MCF 10A (cell line): ENCODE data around the gene ABCC12. TPM values are rescaled to one million over a fixed set of nuclear protein-coding genes. Genes with fewer than 3 reads are reported as not detected.
A peak's percentile ranks its signal among the peaks of the same experiment; 100 is the strongest.

Source experiments
- BruUV-seq: library from RNA; stranded (reverse); fragments of 400-500 nt; replicated peaks from 2 replicates; lab custom pipeline; 2021; lab: Mats Ljungman, UMichigan
- CTCF ChIA-PET: fragments of 300-600 bp; sonication (Branson Sonifier 250); formaldehyde crosslinking; extraction: SDS; loops from one replicate; lab custom pipeline; 2021; ENCODE audit warnings: antibody characterized with exemption, inconsistent platforms; lab: Yijun Ruan, JAX
- POLR2A ChIA-PET: fragments of 300-600, 350-650 bp; sonication (Branson Sonifier 250); formaldehyde crosslinking; extraction: SDS; loops from one replicate; lab custom pipeline; 2020; ENCODE audit warnings: antibody characterized with exemption, inconsistent platforms; lab: Yijun Ruan, JAX
- DNase-seq: peaks from one replicate; pipeline ENCODE4 v3.0.0-alpha.2; 2018; ENCODE audit not compliant: unreplicated experiment
- H3K27ac Mint-ChIP-seq: one replicate; pipeline ENCODE4 v1.8.0; 2022; ENCODE audit warnings: mild to moderate bottlenecking, low read depth, mixed read lengths; ENCODE audit not compliant: unreplicated experiment
- H3K27me3 Mint-ChIP-seq: one replicate; pipeline ENCODE4 v1.8.0; 2022; ENCODE audit warnings: mixed read lengths; ENCODE audit not compliant: insufficient read depth, unreplicated experiment
- H3K36me3 Mint-ChIP-seq: one replicate; pipeline ENCODE4 v1.8.0; 2022; ENCODE audit warnings: mild to moderate bottlenecking, moderate library complexity, mixed read lengths; ENCODE audit not compliant: insufficient read depth, unreplicated experiment
- H3K4me1 Mint-ChIP-seq: one replicate; pipeline ENCODE4 v1.8.0; 2022; ENCODE audit warnings: mixed read lengths; ENCODE audit not compliant: insufficient read depth, unreplicated experiment
- H3K4me3 Mint-ChIP-seq: one replicate; pipeline ENCODE4 v1.8.0; 2022; ENCODE audit warnings: mild to moderate bottlenecking, moderate library complexity, mixed read lengths; ENCODE audit not compliant: unreplicated experiment
- H3K9me3 Mint-ChIP-seq: one replicate; pipeline ENCODE4 v1.8.0; 2022; ENCODE audit warnings: mixed read lengths; ENCODE audit not compliant: unreplicated experiment
- CTCF ChIP-seq: fragments of 200-600 bp; IDR thresholded peaks from one replicate; pipeline ENCODE4 v1.8.0; 2022; ENCODE audit warnings: antibody characterized with exemption, mild to moderate bottlenecking; ENCODE audit not compliant: unreplicated experiment
- intact Hi-C: fragments of 100-400 bp; cut with micrococcal nuclease; formaldehyde crosslinking; loops from 2 replicates; pipeline ENCODE4 v1.14.1; 2022
- total RNA-seq: library from RNA; stranded (reverse); gene quantifications from 2 replicates; pipeline ENCODE4 v1.2.3, GENCODE V29; 2022

ABCC12 gene
- total RNA-seq, 1 experiment from 2014 or later, result not detected

GRCh38 chr16:48123104-48123788, 32.5 kb downstream of the ABCC12 start:
- ChIA-PET CTCF (interaction anchor here (0.6 to 1.7 kb wide), 7 partner anchors 8 to 656 kb away, joined by 3 to 9 read pairs (median 3); no protein-coding TSS in a partner anchor), POLR2A (interaction anchor here (0.6 to 0.9 kb wide), 2 partner anchors 23 to 649 kb away, joined by 3 read pairs; no protein-coding TSS in a partner anchor)
- peak; percentile 98 for DNase-seq
- peaks cover 8% of the 10 kb centered on the region for H3K4me1 Mint-ChIP-seq
- intact Hi-C loops, result no loop called here
- H3K9me3 Mint-ChIP-seq, result no peaks in the 10 kb centered on the region
- BruUV-seq, result no TSS peak
- no peak for TF ChIP-seq CTCF
- no peak overlapping the region for H3K27ac Mint-ChIP-seq
- H3K4me3 Mint-ChIP-seq, result no peak overlapping the region
- H3K36me3 Mint-ChIP-seq, result no peaks in the 10 kb centered on the region
- H3K27me3 Mint-ChIP-seq, result no peaks in the 10 kb centered on the region

- intact Hi-C loops, result no loop called here
- POLR2A ChIA-PET, result no interaction called here
- H3K9me3 Mint-ChIP-seq, result no peaks in the 10 kb centered on the region
These were observed 34.5 kb downstream of the ABCC12 start for GRCh38 chr16:48121276-48121675.

GRCh38 chr16:48118841-48119240, 37.0 kb downstream of the ABCC12 start:
- no peak for TF ChIP-seq CTCF
- Mint-ChIP-seq H3K27me3 (no peaks in the 10 kb centered on the region), H3K4me3 (no peak overlapping the region), H3K27ac (no peak overlapping the region), H3K36me3 (no peaks in the 10 kb centered on the region), H3K4me1 (no peaks in the 10 kb centered on the region), H3K9me3 (no peaks in the 10 kb centered on the region)
- intact Hi-C loops, result no loop called here
- POLR2A ChIA-PET, result no interaction called here
- BruUV-seq, result no TSS peak
- CTCF ChIA-PET, result interaction anchor here (1.5 kb wide), 1 partner anchor 38 kb away, joined by 3 read pairs; no protein-coding TSS in a partner anchor
- no peak for DNase-seq

More at GRCh38 chr16:48121276-48121675, 34.5 kb downstream of the ABCC12 start:
- CTCF ChIA-PET, result interaction anchor here (0.6 to 1.5 kb wide), 3 partner anchors 17 to 1070 kb away, joined by 3 to 6 read pairs (median 3); no protein-coding TSS in a partner anchor
- no peak for TF ChIP-seq CTCF
- BruUV-seq, result no TSS peak
- DNase-seq, result no peak
- Mint-ChIP-seq H3K36me3 (no peaks in the 10 kb centered on the region), H3K27me3 (no peaks in the 10 kb centered on the region), H3K4me3 (no peak overlapping the region), H3K27ac (no peak overlapping the region), H3K4me1 (no peaks in the 10 kb centered on the region)

- H3K4me1 Mint-ChIP-seq, result no peaks in the 10 kb centered on the region
- DNase-seq, result peak; percentile 52
- TF ChIP-seq CTCF, result peak; percentile 72
- H3K4me3 Mint-ChIP-seq, result no peak overlapping the region
- intact Hi-C loops, result no loop called here
- ChIA-PET CTCF (interaction anchor here (0.8 to 1.5 kb wide), 5 partner anchors 12 to 48 kb away, joined by 3 to 5 read pairs (median 4); partner anchors contain the start of gene ABCC12), POLR2A (no interaction called here)
- H3K9me3 Mint-ChIP-seq, result no peaks in the 10 kb centered on the region
- H3K27me3 Mint-ChIP-seq, result peaks cover under 1% of the 10 kb centered on the region
- H3K36me3 Mint-ChIP-seq, result no peaks in the 10 kb centered on the region
- no peak overlapping the region for H3K27ac Mint-ChIP-seq
- no TSS peak for BruUV-seq
These were observed 38.3 kb downstream of the ABCC12 start for GRCh38 chr16:48117217-48118105.
